ENCODE data around the gene TMEM129. TPM values are rescaled to one million over a fixed set of nuclear protein-coding genes. Genes with fewer than 3 reads are reported as not detected.

Gene TMEM129
- total and polyA plus RNA-seq, 2 experiments from 2014 or later: 16.4 to 64.4 TPM

DNA sequence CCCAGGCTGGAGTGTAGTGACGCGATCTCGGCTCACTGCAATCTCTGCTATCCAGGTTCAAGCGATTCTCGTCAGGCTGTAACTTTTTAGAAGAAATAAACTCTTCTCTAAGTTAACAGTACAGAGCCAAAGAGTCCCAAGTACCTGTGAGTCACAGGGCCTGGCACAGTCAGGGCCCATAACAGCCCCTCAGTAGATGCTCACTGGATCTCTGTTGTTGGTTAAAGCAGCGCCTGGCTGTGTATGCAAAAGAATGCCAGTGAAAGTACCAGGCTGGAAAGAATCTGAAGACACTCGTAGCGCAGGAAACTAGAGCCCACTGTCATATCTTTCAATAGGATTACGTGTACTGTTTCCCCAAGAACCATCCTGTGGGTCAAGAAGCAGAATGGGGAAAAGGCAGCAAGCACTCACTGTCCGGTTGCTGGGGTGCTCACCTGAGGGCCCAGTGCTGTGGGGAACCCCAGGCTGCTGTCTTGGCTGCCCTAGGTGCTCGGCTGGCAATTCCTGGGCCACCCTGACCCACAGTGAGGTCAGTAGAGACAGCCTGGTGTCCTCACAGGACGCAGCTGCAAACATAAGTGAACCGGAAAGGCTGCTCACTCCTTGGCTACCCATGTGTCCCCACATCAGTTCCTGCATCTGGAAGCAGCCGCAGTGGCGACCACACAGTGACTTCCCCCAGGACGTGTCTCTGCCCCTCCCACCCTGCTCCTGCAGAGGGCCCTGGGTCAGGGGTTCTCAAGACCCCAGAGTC is 5.9 kb downstream of the TMEM129 start:
- peaks cover 24% of the 10 kb centered on the region for H3K27me3 Mint-ChIP-seq (ENCODE audit: insufficient read depth, low read depth, poor library complexity)
- H3K4me2 ChIP-seq: no peak overlapping the region
- no peaks in the 10 kb centered on the region for H3K27me3 ChIP-seq (ENCODE audit: insufficient read depth)
- no peak for ATAC-seq
- 0 out of 3 replicates have a peak overlapping the region, but pooled peaks have one; percentile 24 for H3K4me3 Mint-ChIP-seq
- H2AFZ ChIP-seq: no peak overlapping the region
- H3K4me1 Mint-ChIP-seq: peaks cover 25% of the 10 kb centered on the region
- H4K20me1 ChIP-seq (replicated peaks; ENCODE audit: insufficient read depth): peaks cover 15% of the 10 kb centered on the region
- H3K36me3 Mint-ChIP-seq (ENCODE audit: low read depth): peaks cover 19% of the 10 kb centered on the region
- no peak for DNase-seq (ENCODE audit: low spot score)
- H3K9me3 Mint-ChIP-seq: no peaks in the 10 kb centered on the region
- peaks cover 16% of the 10 kb centered on the region for H3F3A ChIP-seq (replicated peaks; ENCODE audit: low read depth)
- no peaks in the 10 kb centered on the region for H3K9me2 ChIP-seq (ENCODE audit: insufficient read depth)
- H3K4me1 ChIP-seq (ENCODE audit: insufficient read depth): peaks cover 17% of the 10 kb centered on the region; the same call in 1 of the 2 replicates
- no peak overlapping the region for H3K27ac ChIP-seq (ENCODE audit: low read depth)
- no peak overlapping the region for H3K4me3 ChIP-seq
- TF ChIP-seq EZH2phosphoT487 (IDR thresholded peaks at IDR 0.05; ENCODE audit: unreplicated experiment): no peak
- no peak for TF ChIP-seq EZH2 (IDR thresholded peaks at IDR 0.05; ENCODE audit: low read depth, unreplicated experiment)
- no peak for TF ChIP-seq ZNF114 (CRISPR knock-in tag; IDR thresholded peaks at IDR 0.05)
- TF ChIP-seq, protein P1, sequence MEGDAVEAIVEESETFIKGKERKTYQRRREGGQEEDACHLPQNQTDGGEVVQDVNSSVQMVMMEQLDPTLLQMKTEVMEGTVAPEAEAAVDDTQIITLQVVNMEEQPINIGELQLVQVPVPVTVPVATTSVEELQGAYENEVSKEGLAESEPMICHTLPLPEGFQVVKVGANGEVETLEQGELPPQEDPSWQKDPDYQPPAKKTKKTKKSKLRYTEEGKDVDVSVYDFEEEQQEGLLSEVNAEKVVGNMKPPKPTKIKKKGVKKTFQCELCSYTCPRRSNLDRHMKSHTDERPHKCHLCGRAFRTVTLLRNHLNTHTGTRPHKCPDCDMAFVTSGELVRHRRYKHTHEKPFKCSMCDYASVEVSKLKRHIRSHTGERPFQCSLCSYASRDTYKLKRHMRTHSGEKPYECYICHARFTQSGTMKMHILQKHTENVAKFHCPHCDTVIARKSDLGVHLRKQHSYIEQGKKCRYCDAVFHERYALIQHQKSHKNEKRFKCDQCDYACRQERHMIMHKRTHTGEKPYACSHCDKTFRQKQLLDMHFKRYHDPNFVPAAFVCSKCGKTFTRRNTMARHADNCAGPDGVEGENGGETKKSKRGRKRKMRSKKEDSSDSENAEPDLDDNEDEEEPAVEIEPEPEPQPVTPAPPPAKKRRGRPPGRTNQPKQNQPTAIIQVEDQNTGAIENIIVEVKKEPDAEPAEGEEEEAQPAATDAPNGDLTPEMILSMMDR (conservative IDR thresholded peaks at IDR 0.05; ENCODE audit: low read depth in 2 of 2): no peak
- TF ChIP-seq, protein P2, sequence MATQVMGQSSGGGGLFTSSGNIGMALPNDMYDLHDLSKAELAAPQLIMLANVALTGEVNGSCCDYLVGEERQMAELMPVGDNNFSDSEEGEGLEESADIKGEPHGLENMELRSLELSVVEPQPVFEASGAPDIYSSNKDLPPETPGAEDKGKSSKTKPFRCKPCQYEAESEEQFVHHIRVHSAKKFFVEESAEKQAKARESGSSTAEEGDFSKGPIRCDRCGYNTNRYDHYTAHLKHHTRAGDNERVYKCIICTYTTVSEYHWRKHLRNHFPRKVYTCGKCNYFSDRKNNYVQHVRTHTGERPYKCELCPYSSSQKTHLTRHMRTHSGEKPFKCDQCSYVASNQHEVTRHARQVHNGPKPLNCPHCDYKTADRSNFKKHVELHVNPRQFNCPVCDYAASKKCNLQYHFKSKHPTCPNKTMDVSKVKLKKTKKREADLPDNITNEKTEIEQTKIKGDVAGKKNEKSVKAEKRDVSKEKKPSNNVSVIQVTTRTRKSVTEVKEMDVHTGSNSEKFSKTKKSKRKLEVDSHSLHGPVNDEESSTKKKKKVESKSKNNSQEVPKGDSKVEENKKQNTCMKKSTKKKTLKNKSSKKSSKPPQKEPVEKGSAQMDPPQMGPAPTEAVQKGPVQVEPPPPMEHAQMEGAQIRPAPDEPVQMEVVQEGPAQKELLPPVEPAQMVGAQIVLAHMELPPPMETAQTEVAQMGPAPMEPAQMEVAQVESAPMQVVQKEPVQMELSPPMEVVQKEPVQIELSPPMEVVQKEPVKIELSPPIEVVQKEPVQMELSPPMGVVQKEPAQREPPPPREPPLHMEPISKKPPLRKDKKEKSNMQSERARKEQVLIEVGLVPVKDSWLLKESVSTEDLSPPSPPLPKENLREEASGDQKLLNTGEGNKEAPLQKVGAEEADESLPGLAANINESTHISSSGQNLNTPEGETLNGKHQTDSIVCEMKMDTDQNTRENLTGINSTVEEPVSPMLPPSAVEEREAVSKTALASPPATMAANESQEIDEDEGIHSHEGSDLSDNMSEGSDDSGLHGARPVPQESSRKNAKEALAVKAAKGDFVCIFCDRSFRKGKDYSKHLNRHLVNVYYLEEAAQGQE (IDR thresholded peaks at IDR 0.05; ENCODE audit: unreplicated experiment): no peak
- TF ChIP-seq JUNB (IDR thresholded peaks at IDR 0.05; ENCODE audit: unreplicated experiment): no peak
- TF ChIP-seq STAT1 (IDR thresholded peaks at IDR 0.05; ENCODE audit: unreplicated experiment): no peak
- TF ChIP-seq, protein P3, sequence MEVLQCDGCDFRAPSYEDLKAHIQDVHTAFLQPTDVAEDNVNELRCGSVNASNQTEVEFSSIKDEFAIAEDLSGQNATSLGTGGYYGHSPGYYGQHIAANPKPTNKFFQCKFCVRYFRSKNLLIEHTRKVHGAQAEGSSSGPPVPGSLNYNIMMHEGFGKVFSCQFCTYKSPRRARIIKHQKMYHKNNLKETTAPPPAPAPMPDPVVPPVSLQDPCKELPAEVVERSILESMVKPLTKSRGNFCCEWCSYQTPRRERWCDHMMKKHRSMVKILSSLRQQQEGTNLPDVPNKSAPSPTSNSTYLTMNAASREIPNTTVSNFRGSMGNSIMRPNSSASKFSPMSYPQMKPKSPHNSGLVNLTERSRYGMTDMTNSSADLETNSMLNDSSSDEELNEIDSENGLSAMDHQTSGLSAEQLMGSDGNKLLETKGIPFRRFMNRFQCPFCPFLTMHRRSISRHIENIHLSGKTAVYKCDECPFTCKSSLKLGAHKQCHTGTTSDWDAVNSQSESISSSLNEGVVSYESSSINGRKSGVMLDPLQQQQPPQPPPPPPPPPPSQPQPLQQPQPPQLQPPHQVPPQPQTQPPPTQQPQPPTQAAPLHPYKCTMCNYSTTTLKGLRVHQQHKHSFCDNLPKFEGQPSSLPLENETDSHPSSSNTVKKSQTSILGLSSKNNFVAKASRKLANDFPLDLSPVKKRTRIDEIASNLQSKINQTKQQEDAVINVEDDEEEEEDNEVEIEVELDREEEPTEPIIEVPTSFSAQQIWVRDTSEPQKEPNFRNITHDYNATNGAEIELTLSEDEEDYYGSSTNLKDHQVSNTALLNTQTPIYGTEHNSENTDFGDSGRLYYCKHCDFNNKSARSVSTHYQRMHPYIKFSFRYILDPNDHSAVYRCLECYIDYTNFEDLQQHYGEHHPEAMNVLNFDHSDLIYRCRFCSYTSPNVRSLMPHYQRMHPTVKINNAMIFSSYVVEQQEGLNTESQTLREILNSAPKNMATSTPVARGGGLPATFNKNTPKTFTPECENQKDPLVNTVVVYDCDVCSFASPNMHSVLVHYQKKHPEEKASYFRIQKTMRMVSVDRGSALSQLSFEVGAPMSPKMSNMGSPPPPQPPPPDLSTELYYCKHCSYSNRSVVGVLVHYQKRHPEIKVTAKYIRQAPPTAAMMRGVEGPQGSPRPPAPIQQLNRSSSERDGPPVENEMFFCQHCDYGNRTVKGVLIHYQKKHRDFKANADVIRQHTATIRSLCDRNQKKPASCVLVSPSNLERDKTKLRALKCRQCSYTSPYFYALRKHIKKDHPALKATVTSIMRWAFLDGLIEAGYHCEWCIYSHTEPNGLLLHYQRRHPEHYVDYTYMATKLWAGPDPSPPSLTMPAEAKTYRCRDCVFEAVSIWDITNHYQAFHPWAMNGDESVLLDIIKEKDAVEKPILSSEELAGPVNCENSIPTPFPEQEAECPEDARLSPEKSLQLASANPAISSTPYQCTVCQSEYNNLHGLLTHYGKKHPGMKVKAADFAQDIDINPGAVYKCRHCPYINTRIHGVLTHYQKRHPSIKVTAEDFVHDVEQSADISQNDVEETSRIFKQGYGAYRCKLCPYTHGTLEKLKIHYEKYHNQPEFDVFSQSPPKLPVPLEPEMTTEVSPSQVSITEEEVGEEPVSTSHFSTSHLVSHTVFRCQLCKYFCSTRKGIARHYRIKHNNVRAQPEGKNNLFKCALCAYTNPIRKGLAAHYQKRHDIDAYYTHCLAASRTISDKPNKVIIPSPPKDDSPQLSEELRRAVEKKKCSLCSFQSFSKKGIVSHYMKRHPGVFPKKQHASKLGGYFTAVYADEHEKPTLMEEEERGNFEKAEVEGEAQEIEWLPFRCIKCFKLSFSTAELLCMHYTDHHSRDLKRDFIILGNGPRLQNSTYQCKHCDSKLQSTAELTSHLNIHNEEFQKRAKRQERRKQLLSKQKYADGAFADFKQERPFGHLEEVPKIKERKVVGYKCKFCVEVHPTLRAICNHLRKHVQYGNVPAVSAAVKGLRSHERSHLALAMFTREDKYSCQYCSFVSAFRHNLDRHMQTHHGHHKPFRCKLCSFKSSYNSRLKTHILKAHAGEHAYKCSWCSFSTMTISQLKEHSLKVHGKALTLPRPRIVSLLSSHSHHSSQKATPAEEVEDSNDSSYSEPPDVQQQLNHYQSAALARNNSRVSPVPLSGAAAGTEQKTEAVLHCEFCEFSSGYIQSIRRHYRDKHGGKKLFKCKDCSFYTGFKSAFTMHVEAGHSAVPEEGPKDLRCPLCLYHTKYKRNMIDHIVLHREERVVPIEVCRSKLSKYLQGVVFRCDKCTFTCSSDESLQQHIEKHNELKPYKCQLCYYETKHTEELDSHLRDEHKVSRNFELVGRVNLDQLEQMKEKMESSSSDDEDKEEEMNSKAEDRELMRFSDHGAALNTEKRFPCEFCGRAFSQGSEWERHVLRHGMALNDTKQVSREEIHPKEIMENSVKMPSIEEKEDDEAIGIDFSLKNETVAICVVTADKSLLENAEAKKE (CRISPR knock-in tag; IDR thresholded peaks at IDR 0.05): no peak
- TF ChIP-seq ZNF331 (CRISPR knock-in tag; IDR thresholded peaks at IDR 0.05; ENCODE audit: low read depth): no peak
- no peak for TF ChIP-seq POLR2AphosphoS5 (IDR thresholded peaks at IDR 0.05; ENCODE audit: low read depth)
- no peaks in the 10 kb centered on the region for H3K36me3 ChIP-seq (ENCODE audit: insufficient read depth)
- H3K27ac Mint-ChIP-seq: peak overlapping the region; percentile 74; the same call in 1 of the 2 replicates
- peaks cover 38% of the 10 kb centered on the region for H3K79me2 ChIP-seq (replicated peaks; ENCODE audit: insufficient read depth)

Measured in GM23338 (cell line).